ENCODE measurements around the gene RAF1. TPM values are rescaled to one million over a fixed set of nuclear protein-coding genes. Genes with fewer than 3 reads are reported as not detected.
A peak's percentile ranks its signal among the peaks of the same experiment; 100 is the strongest.
"Not testable (repeated sequence)": the region's sequence is repeated elsewhere in the genome, so short reads cannot be mapped to it uniquely, and the experiment has no call there.

Gene RAF1
- 97.8 TPM for total RNA-seq

DNA sequence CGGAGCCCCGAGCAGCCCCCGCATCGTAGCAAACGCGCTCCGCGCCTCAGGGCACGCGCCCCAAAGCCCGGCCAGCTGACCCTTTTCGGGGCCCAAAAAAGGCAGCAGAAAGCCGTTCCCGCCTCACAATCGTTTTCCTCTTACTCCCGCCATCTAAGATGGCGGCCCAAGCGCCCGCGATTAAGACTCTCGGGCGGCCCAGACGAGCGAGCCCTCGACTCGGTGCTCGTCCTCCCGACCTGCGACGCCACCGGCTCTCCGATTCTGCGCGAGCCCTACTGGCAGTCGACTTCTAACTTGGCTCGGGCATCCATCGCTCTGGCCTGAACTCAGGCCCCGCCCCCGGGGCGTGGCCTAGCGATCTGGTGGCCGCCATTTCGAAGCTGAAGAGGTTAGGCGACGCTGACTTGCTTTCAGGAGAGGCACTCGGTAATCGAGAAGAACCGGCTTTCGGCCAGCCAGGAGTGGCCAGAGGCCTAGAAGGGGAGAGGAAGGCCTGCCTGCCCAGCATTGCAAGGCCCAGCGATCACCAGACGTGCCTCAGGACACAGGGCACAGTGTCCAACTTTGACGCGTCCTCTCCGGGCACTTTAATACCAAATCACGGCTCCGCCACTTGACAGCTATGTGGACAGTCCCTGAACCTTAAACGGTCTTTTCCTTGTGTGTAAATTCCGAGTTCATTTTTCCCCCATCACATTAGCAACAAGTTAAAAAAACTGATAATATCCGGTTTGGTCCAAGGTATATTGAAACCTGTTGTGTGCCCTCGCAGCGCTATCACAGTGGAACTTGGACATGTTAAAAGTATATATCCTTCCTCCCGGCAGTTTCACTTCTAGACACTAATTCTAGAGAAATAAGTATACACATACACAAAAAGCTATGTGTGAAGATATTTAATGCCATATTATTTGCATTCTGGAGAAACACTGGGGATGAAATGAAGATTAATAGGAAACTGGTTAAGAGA lies at the start of gene RAF1:
RAF1 (minus strand) TSS at position 182 of the 973 bp plus-strand sequence. CDS start 45,396 bp downstream, outside the sequence.
- DNase-seq (ENCODE audit: low read depth in 2 of 3, low spot score in 2 of 3): peak; percentile 96 to 99 (median 98)

- DNase-seq (ENCODE audit: low read depth in 2 of 3, low spot score in 2 of 3): no peak
Observed at GRCh38 chr3:12710062-12710461, 46.1 kb upstream of the RAF1 start.

DNA sequence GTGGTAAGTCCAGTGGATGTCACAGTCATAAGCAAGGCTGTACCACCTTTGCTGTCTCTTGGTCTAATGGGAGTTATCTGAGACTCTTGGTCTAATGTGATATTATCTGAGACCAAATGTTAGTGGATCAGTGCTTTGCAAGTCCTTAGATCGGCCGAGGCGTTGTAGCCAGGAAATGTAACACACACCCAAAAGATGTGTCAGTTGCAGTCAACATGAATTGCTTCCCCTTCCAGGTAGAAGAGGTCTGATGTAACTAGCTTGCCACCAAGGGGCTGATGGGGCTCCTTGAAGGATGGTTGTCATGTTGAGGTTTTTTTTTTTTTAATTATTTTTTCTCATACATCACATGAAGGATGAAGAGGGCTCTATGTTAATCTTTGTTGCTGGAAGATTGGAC lies 45.4 kb upstream of the RAF1 start:
- DNase-seq (ENCODE audit: low read depth in 2 of 3, low spot score in 2 of 3): no peak

DNA sequence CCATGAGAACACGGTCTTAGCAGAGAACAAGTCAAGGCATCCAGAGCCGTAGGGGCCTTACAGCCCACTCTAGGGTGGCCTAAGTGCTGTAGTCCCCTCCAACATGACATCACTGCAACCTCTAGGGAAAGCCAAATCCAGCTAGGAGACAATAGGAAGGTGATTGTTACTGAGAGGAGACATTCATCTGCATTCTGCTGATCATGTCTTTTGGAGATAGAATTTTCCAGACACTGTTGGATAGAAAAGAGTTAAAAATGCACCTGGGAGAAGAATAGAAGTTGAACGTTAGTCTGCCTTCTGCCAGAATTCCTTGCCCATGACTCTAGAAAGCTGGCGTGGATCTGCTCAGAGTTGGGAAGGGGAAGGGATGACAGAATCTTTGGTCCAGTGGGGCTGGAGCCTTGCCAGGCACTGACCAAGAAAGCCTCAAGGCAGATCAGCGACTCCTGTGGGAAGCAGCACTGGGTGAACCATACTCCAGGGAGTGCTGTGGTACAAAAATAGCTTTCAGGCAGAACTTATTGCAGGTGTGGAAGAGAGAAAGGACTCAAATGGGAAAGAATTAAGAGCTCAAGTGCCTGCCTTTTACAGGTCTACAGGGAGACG lies 44.8 kb upstream of the RAF1 start:
- DNase-seq (ENCODE audit: low read depth in 2 of 3, low spot score in 2 of 3): no peak

- no peak for DNase-seq (ENCODE audit: low read depth in 2 of 3, low spot score in 2 of 3)
Observed at GRCh38 chr3:12707449-12707848, 43.5 kb upstream of the RAF1 start.

GRCh38 chr3:12706504-12707253 lies 42.8 kb upstream of the RAF1 start:
- DNase-seq (ENCODE audit: low read depth in 2 of 3, low spot score in 2 of 3): peak; percentile 17 to 89 (median 73)

DNA sequence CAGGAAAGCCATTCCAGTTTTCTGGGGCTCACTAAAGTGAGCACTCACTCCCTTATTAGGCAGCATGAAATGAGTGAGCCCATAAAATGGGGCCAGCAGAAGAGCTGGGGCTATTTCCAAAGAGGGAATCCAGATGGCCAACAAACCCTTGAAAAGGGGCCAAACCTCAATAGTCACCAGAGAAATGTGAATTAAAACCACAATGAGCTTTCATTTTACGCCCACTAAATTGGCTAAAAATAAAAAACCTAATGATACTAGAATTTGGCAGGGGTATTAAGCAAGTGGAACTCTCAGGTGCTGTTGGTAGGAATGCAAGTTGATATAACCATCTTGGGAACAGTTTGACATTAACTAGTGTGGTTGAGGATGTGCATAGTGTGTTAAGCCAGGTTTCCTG lies 42.1 kb upstream of the RAF1 start:
- peak in 1 of 3 donors; percentile 47 for DNase-seq (ENCODE audit: low read depth in 2 of 3, low spot score in 2 of 3)

DNA sequence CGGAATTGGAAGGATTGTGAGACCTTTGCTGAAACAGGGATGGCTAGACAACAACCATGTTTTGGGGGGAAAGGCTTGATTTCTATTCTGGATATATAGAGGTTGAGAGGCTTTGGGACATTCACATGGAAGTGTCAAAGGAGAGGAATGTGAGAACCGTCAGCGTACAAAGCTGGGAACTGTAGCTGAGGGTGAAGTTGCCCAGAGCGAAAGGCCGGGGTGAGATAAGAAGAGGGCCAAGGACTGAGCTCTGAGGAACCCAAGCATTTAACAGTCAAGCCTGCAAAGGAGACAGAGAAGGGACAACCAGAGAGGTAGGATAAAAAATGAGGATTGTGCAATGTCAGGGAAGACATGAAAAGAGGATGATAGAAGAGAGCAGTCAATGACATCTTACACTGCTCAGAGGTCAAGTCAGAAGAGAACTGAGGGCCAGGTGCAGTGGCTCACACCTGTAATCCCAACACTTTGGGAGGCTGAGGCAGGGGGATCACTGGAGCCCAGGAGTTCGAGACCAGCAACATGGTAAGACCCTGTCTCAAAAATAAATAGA lies 41.5 kb upstream of the RAF1 start:
- no peak for DNase-seq (ENCODE audit: low read depth in 2 of 3, low spot score in 2 of 3)

DNA sequence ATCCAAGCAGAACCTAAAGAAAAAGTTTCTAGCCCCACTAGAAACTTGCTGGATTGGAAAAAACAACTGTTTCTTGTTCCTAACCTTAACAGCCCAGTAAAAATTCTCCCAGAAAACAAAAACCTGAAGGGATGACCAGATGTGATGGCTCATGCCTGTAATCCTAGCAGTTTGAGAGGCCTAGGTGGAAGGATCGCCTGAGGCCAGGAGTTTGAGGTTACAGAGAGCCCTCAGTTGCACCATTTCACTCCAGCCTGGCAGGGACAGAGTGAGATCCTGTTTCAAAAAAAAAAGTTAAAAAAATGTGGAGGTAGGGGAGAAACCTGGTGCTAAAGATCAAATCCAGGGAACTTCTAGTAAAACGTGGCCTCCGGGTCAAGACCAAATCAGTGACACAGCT lies 38.6 kb upstream of the RAF1 start:
- DNase-seq (ENCODE audit: low read depth in 2 of 3, low spot score in 2 of 3): no peak

DNA sequence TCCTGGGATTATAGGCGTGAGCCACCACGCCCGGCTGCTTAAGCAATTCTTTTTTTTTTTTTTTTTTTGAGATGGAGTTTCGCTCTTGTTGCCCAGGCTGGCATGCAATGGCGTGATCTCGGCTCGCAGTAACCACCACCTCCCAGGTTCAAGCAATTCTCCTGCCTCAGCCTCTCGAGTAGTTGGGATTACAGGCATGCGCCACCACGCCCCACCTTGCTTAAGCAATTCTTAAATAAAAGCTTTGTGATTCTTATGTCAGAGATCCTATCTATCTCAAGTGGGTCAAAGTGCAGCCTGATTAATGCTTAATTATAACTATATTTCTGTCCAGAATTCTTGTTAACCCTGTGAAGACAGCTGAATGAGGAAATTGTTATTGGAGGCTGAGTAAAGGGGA lies 37.7 kb upstream of the RAF1 start:
- not testable (repeated sequence) for DNase-seq (ENCODE audit: low read depth in 2 of 3, low spot score in 2 of 3)

DNA sequence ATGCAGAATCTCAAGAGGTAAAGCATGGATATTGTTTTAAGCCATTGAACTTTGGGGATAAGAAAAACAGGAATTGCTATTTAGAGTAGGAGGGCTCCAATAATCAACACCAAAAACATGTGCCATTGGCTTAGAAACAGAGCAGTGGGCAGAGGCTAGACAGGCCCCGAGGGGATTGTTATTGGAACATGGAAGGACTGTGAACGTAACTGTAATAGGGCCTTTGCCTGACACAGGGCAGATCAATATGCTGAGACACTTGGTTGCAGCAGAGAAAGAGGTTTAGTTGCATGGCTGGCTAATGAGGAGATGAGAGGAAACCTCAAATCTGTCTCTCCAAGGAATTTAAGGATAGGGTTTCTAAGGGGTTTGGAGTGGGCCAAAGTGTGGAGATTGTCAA lies 36.9 kb upstream of the RAF1 start:
- no peak for DNase-seq (ENCODE audit: low read depth in 2 of 3, low spot score in 2 of 3)

GRCh38 chr3:12695916-12696315 lies 32.0 kb upstream of the RAF1 start:
- DNase-seq (ENCODE audit: low read depth in 2 of 3, low spot score in 2 of 3): no peak

- DNase-seq (ENCODE audit: low read depth in 2 of 3, low spot score in 2 of 3): no peak
Observed at GRCh38 chr3:12695112-12695511, 31.2 kb upstream of the RAF1 start.

DNA sequence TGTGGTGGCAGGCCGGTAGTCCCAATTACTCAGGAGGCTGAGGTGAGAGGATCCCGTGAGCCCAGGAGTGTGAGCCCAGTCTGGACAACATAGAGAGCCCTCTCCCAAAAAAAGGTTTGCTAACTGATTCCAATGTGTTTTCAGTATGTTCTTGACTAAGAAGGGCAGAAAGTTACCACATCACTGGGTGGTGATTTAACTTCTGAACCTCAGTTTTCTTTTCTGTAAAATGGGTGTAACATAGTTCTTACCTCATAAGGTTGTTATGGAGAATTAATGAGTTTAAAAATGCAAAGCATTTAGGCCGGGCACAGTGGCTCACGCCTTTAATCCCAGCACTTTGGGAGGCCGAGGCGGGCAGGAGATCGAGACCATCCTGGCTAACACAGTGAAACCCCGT lies 28.5 kb upstream of the RAF1 start:
- no peak for DNase-seq (ENCODE audit: low read depth in 2 of 3, low spot score in 2 of 3)

DNA sequence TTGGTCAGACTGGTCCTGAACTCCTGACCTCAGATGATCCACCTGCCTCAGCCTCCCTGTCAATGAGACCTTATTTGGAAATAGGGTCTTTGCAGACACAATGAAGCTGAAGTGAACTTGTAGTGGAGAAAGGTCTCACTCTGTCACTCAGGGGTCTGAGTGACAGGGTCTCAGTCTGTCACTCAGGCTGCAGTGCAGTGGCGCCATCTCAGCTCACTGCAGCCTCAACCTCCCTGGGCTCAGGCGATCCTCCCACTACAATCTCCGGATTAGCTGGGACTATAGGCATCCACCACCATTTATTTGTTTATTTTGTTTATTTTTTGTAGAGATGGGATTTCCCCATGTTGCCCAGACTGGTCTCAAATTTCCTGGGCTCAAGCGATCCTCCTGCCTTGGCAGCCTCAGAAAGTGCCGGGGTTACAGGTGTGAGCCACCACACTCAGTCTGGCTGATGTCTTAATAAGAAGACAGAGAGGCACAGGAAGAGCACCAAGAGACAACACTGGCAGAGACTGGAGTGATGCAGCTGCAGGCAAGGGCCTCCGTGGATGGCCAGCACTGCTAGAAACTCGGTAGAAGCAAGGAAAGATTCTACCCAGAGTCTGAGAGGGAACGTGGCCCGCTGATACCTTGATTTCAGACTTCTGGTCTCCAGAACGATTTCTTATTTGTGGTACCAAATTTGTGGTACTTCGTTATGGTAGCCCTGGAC lies 26.2 kb upstream of the RAF1 start:
- DNase-seq (ENCODE audit: low read depth in 2 of 3, low spot score in 2 of 3): no peak

DNA sequence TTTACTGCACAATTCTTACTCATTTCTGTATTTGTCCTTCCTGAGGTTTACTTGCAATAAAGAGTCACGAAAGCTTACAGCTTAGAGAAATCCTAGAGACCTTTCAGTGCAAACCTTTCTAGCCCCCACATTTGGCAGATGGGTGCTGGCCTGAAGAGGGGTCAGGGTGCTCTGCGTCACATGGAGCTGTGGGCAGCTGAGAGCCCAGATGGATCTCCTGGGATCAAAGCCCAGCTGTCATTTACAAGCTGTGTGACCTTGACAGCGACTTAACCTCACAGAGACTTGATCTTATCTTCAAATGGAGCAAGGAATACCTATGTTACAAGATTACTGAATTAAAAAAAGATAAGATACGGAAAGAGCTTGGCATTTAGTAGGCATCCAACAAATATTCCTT lies 24.0 kb upstream of the RAF1 start:
- no peak for DNase-seq (ENCODE audit: low read depth in 2 of 3, low spot score in 2 of 3)

- no peak for DNase-seq (ENCODE audit: low read depth in 2 of 3, low spot score in 2 of 3)
Observed at GRCh38 chr3:12686096-12686495, 22.2 kb upstream of the RAF1 start.

DNA sequence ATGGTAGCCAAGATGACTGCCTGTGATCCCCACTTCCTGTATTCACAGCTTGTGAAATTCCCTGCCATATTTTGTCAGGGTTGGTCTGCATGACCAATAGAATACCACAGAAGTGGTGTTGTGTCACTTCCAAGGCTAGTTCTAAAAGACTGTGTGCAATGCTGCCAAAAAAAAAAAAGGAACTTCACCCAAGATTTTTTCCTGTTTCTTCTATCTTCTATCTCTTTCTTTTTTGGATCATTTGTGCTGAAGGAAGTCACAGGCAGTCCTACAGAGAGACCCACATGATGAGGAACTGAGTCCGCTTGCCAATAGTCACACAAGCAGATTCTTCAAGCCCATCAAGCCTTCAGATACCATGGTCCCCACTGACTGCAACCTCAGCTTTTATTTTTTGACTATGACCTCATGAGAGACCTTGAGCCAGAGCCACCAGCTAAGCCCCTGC lies 18.1 kb upstream of the RAF1 start:
- peak in 2 of 3 donors; percentile 34 to 72 for DNase-seq (ENCODE audit: low read depth in 2 of 3, low spot score in 2 of 3)

GRCh38 chr3:12681089-12681942 lies 17.4 kb upstream of the RAF1 start:
- no peak for DNase-seq (ENCODE audit: low read depth in 2 of 3, low spot score in 2 of 3)
